GM18870 (cell line): ENCODE results near the gene PNKD.
A peak's percentile ranks its signal among the peaks of the same experiment; 100 is the strongest.
"Not testable (repeated sequence)": the region's sequence is repeated elsewhere in the genome, so short reads cannot be mapped to it uniquely, and the experiment has no call there.

ENCODE experiments used
- ATAC-seq: cut with Tn5 transposase; IDR thresholded peaks from one replicate; pipeline ENCODE4 v1.9.1; 2021; ENCODE audit warnings: moderate library complexity; ENCODE audit not compliant: unreplicated experiment

PNKD gene

GRCh38 chr2:218314764-218315163 is 44.4 kb downstream of the PNKD start:
- not testable (repeated sequence) for ATAC-seq

DNA sequence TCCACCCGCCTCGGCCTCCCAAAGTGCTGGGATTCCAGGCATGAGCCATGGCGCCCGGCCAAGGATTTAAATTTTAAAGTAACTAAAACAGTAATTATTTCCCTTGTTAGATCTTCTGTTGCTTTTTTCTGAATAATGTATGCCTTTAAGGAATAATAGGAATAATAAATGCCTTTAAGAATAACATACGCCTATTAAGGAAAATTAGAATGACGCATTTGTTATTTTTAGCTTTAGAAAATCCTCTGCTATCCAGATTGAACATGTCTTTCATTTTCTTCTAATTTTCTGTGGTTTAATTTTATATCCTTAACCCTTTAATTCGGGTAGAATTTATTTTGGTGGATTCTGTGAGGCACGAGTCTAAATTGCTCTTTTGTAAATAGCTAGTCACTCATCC is 45.1 kb downstream of the PNKD start:
- ATAC-seq: no peak

DNA sequence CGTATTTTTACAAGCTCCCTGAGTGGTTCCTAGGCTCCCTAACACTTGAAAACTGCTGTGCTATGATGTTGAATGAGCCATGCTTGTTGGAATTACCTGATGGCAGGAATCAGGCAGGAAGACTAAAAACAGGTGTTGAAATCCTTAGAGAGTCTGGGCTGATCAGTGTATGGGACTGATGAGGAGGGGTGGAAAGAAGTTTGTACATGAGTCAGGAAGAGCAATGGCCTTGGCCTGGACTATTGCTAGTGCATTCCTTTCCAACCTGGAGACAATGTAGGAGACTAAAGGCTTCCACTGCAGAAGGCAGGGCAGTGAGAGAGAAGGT is 46.9 kb downstream of the PNKD start:
- no peak for ATAC-seq

GRCh38 chr2:218317835-218318234 is 47.5 kb downstream of the PNKD start:
- ATAC-seq: no peak

- ATAC-seq: no peak
These were observed 47.9 kb downstream of the PNKD start for GRCh38 chr2:218318241-218318640.

- no peak for ATAC-seq
These were observed 49.6 kb downstream of the PNKD start for GRCh38 chr2:218319813-218320365.

GRCh38 chr2:218320704-218321336 is 50.5 kb downstream of the PNKD start:
- no peak for ATAC-seq

GRCh38 chr2:218322768-218323525 is 52.6 kb downstream of the PNKD start:
- peak; percentile 50 for ATAC-seq

- ATAC-seq: no peak
These were observed 53.5 kb downstream of the PNKD start for GRCh38 chr2:218323526-218324472.

- ATAC-seq: no peak
These were observed 55.3 kb downstream of the PNKD start for GRCh38 chr2:218325566-218326160.

GRCh38 chr2:218326315-218326714 is 56.0 kb downstream of the PNKD start:
- no peak for ATAC-seq

DNA sequence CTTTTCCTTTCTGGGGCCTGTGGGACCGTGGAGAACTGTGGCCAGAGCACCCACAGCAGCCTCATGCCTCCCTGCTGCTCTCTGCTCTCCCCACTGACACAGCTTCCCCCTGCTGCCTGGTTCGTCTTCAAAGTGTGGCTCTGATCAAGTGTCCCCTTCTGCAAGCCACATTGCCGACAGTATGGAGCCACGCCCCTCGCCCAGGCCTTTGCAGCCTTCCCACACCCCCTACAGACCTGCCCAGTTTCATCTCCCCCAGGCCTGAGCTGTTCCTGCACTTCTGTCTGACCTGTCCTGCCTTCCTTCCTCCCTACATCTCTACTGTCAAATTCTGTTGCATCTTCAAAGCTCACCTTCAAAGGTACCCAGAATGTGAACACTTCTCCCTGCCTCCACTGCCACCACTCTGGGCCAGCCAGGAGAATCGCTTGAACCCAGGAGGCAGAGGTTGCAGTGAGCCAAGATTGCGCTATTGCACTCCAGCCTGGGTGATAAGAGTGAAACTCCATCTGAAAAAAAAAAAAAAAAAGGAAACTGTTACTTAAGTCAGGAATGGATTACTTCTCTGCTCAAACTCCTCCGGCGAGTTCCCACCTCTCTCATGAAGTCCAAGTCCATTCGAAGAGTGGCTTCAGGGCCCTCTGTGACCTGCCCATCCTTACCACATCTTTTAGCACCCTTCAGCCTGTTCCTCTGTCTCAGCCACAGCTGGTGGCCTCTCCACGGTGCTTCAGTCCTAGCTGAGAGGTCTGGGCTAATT is 57.3 kb downstream of the PNKD start:
- ATAC-seq: no peak

- ATAC-seq: no peak
These were observed 58.0 kb downstream of the PNKD start for GRCh38 chr2:218328294-218328693.

DNA sequence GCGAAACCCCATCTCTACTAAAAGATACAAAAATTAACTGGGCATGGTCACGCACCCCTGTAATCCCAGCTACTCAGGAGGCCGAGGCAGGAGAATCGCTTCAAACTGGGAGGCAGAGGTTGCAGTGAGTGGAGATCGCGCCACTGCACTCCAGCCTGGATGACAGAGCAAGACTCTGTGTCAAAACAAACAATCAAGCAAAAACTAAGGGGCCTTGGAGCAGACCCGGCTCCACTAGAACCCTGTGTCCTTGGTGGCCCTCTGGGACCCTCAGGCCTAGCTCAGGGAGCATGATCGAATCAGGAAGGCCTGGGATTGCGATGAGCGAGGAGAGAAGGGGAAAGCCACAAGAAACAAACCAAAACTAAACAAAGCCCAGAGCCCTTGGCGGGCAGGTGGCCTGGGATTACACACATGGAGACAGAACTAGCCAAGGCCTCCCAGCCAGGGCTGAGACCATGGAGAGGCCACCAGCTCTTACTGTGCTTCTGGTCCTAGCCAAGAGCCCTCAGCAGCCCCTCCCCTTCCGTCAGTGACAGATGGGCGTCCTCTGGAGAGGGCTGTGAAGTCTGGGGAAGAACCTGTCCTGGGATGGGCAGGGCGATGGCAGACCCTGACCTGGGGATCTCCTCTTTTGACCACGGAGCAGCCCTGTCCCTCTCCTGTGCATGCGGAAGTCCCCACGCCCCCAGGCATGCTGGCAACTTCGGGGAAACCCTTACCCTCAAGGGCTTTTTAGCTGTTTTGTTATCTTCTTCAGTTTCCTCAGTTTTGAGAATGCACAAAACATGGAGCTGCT is 58.9 kb downstream of the PNKD start:
- ATAC-seq: peak; percentile 27

- ATAC-seq: peak; percentile 40
These were observed 59.7 kb downstream of the PNKD start for GRCh38 chr2:218329826-218330593.

GRCh38 chr2:218331745-218332144 is 61.4 kb downstream of the PNKD start:
- no peak for ATAC-seq

DNA sequence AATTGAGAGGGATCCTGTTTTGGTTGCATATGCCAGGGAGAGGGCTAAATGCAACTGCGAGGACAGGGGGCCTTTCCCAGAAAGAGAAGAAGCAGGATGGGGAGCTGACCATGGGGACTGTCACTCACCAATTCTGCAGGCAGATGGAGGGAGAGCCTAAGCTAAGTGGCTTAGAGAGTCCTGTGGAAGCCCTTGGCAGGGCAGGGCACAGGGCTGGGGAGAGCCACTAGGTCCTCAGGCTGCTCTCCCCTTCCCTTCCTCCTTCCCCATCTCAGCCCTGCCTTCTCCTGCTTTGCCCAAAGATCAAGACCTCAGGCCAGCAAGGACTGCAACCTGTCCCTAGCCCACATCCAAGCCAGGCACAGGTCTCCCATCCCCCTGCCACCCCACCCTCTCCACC is 62.0 kb downstream of the PNKD start:
- ATAC-seq: no peak

DNA sequence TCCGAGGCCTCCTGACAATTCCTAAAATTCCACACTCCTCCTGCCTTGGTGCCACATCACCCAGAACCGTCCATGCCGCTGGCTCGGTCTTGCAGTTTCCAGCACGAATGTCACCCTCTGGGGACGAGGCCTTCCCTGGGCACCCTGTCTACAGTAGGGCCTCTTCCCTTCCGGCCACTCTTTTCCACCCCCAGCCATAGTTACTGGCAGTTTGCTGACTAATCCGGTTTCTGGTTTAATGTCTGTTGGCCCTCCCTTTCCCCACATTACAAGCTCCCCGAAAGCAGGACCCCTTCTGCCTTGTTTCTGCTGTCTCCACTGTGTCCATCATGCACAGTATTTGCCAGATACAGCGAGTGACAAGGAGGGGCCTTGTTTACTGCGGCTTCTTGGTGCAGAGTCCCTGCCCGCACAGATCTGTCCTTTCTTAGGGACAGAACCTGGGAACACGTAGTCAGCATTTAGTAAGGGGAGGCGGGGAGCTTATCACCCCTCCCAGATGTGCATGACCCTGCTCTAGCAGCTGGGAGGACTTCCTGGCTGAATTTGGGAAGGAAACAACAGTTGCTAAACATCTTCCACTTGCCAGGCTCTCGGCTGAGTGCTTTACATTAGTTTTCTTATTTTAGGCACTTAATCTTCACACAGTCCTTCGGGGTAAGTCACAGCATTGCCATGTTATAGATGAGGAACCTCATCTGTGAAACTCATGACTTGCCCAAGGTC is 62.8 kb downstream of the PNKD start:
- ATAC-seq: no peak
